Left ventricle myocardium inferior (tissue), 1 donor: ENCODE measurements around the gene CPT1B. TPM values are rescaled to one million over a fixed set of nuclear protein-coding genes. Genes with fewer than 3 reads are reported as not detected.

ENCODE experiments used
- DNase-seq: peaks from one replicate; pipeline ENCODE4 v3.0.0-alpha.2; 2020
- H3K27ac ChIP-seq: fragments of 200-600 bp; replicated peaks from 2 replicates; pipeline ENCODE4 v1.8.0; 2021
- H3K27me3 ChIP-seq: fragments of 200-600 bp; 2 replicates; pipeline ENCODE4 v1.8.0; 2021; ENCODE audit warnings: low read depth
- H3K36me3 ChIP-seq: fragments of 200-600 bp; 2 replicates; pipeline ENCODE4 v1.8.0; 2021
- H3K4me1 ChIP-seq: fragments of 200-600 bp; 2 replicates; pipeline ENCODE4 v1.8.0; 2021
- H3K4me3 ChIP-seq: fragments of 200-600 bp; 2 replicates; pipeline ENCODE4 v1.8.0; 2021; ENCODE audit warnings: mild to moderate bottlenecking, moderate library complexity
- H3K9me3 ChIP-seq: fragments of 200-600 bp; replicated peaks from 2 replicates; pipeline ENCODE4 v1.8.0; 2021
- intact Hi-C: fragments of 100-400 bp; cut with micrococcal nuclease; formaldehyde crosslinking; loops from one replicate; pipeline ENCODE4 v1.11.0; 2022
- total RNA-seq: library from RNA; stranded (reverse); fragmentation: NEBNext Ultra II Directional; extraction: Animal tissue kit (Norgen Biotek cat#: 25700); gene quantifications from one replicate; pipeline ENCODE4 v1.2.1, GENCODE V29; 2021
- TF ChIP-seq, protein P1 (sequence below): fragments of 200-600 bp; IDR thresholded peaks from 2 replicates; pipeline ENCODE4 v1.8.0; 2021; ENCODE audit warnings: antibody characterized with exemption, mild to moderate bottlenecking, borderline replicate concordance
- donor health status: DM: no; HTN: yes; CAD: no; lungs with severe emphysema.

Gene CPT1B
- total RNA-seq, 1 donor from 2014 or later, result 394 TPM

DNA sequence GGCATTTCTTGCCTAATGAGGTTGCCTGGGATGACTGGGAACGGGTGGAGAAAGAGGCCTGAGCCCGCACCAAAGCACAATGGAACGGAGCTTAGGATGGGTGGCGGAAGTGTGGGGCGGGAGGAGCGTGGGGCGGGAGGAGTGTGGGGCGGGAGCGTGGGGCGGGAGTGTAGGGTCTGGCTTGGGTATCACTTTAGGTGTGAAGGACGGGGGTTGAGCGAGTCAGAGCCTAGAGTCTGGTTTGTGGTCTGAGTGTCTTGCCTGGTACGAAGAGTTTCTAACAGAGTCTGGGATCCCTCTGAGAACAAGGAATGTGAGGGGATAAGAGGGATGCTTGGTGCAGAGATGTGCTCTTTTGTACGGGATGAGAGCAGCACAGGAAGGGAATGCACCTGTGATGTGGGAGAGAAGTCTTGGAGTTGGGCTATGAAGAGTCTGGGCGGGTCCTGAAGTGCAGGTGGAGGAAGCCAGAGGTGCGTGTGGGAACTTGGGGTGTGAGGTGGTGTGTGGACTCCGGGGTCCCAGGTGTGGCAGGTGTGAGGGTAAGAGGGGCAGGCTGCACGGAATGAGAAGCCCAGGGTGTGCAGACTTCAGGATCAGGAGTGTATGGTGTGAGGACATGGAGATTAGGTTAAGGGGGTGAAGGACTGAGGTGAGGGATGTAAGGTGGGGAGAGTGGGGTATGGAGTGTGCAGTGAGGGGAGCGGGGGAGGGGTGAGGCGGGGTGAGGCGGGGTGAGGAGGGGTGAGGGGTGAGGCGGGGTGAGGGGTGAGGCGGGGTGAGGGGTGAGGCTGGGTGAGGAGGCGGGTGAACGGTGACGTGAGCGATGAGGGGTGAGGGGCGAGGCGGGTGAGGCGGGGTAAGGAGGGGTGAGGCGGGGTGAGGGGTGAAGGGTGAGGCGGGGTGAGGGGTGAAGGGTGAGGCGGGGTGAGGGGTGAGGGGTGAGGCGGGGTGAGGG is 16.5 kb downstream of the CPT1B start:
- DNase-seq, result no peak
- Histone ChIP-seq H3K4me1 (peaks cover 18% of the 10 kb centered on the region), H3K27me3 (no peaks in the 10 kb centered on the region), H3K36me3 (no peaks in the 10 kb centered on the region), H3K4me3 (no peak overlapping the region), H3K27ac (no peak overlapping the region), H3K9me3 (no peaks in the 10 kb centered on the region)
- intact Hi-C loops, result no loop called here
- TF ChIP-seq, protein P1, sequence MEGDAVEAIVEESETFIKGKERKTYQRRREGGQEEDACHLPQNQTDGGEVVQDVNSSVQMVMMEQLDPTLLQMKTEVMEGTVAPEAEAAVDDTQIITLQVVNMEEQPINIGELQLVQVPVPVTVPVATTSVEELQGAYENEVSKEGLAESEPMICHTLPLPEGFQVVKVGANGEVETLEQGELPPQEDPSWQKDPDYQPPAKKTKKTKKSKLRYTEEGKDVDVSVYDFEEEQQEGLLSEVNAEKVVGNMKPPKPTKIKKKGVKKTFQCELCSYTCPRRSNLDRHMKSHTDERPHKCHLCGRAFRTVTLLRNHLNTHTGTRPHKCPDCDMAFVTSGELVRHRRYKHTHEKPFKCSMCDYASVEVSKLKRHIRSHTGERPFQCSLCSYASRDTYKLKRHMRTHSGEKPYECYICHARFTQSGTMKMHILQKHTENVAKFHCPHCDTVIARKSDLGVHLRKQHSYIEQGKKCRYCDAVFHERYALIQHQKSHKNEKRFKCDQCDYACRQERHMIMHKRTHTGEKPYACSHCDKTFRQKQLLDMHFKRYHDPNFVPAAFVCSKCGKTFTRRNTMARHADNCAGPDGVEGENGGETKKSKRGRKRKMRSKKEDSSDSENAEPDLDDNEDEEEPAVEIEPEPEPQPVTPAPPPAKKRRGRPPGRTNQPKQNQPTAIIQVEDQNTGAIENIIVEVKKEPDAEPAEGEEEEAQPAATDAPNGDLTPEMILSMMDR, result no peak

DNA sequence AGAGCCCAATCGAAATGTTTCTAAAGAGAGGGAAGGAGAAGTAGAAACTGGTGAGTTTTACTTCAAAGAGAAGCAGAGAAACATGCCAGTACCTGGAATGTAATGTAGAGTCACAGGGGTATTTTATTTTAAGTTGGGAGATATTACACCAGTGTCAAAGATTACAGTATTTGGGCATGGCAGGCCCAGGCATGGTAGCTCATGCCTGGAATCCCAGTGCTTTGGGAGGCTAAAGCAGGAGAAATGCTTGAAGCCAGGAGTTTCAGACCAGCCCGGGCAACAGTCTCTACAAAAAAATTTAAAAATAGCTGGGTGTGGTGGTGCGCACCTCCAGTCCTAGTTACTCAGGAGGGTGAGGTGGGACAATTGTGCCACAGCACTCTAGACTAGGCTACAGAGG is 18.2 kb downstream of the CPT1B start:
- Histone ChIP-seq H3K9me3 (no peaks in the 10 kb centered on the region), H3K4me3 (no peak overlapping the region), H3K4me1 (peaks cover 18% of the 10 kb centered on the region), H3K27me3 (no peaks in the 10 kb centered on the region), H3K36me3 (no peaks in the 10 kb centered on the region), H3K27ac (no peak overlapping the region)
- TF ChIP-seq, protein P1, result no peak
- DNase-seq, result no peak
- intact Hi-C loops, result no loop called here

GRCh38 chr22:50556703-50557102 is 21.5 kb downstream of the CPT1B start:
- H3K27ac ChIP-seq, result no peak overlapping the region
- no peaks in the 10 kb centered on the region for H3K4me1 ChIP-seq
- TF ChIP-seq, protein P1, result no peak
- no peak overlapping the region for H3K4me3 ChIP-seq
- DNase-seq, result no peak
- H3K9me3 ChIP-seq, result no peaks in the 10 kb centered on the region
- intact Hi-C loops, result no loop called here
- H3K36me3 ChIP-seq, result no peaks in the 10 kb centered on the region
- peaks cover 4% of the 10 kb centered on the region for H3K27me3 ChIP-seq

DNA sequence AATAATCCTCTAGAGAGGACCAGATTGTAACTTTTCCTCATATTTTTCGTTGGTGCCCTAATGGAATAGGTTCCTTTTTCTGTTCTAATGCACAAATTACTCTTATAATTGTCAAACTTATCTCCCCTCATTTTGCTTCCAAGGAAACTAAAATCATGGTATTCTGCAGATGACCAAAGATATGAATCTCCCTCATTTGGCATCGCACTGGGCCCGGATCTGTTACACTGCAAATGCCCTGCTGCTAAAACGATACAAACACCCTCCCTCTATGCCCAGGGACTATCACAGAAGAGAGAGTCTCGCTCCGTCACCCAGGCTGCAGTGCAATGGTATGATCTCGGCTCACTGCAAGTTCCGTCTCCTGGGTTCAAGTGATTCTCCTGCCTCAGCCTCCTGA is 24.9 kb downstream of the CPT1B start:
- H3K4me1 ChIP-seq, result peaks cover 8% of the 10 kb centered on the region
- no peak overlapping the region for H3K4me3 ChIP-seq
- intact Hi-C loops, result no loop called here
- no peak for DNase-seq
- H3K9me3 ChIP-seq, result no peaks in the 10 kb centered on the region
- TF ChIP-seq, protein P1, result no peak
- H3K27ac ChIP-seq, result no peak overlapping the region
- H3K27me3 ChIP-seq, result peaks cover 38% of the 10 kb centered on the region
- H3K36me3 ChIP-seq, result no peaks in the 10 kb centered on the region

GRCh38 chr22:50551160-50551752 is 27.0 kb downstream of the CPT1B start:
- Histone ChIP-seq H3K4me3 (no peak overlapping the region), H3K4me1 (peaks cover 18% of the 10 kb centered on the region), H3K9me3 (no peaks in the 10 kb centered on the region), H3K27ac (no peak overlapping the region), H3K27me3 (peaks cover 56% of the 10 kb centered on the region), H3K36me3 (no peaks in the 10 kb centered on the region)
- DNase-seq, result no peak
- TF ChIP-seq, protein P1, result no peak
- intact Hi-C loops, result no loop called here
